Measurements from ENCODE around the gene UNCX.

- TF ChIP-seq YY1 (IDR thresholded peaks at IDR 0.05; ENCODE audit: insufficient read depth, insufficient read length) (no peak), ZNF274 (IDR thresholded peaks at IDR 0.05; ENCODE audit: low read depth, low read length) (no peak)
These were observed 32.6 kb upstream of the UNCX start for GRCh38 chr7:1200045-1200444.

All from NT2/D1 (cell line).